H1 (cell line): ENCODE measurements around the gene LHX5. TPM values are rescaled to one million over a fixed set of nuclear protein-coding genes. Genes with fewer than 3 reads are reported as not detected.

Experiments used
- CTCF ChIA-PET: fragments of 300-600 bp; sonication (Branson Sonifier 250); formaldehyde crosslinking; loops from one replicate; lab custom pipeline; 2021; ENCODE audit not compliant: partially characterized antibody; lab: Charles Lee
- POLR2A ChIA-PET: fragments of 300-600 bp; sonication (Branson Sonifier 250); formaldehyde crosslinking; loops from one replicate; lab custom pipeline; 2021; ENCODE audit warnings: inconsistent platforms; ENCODE audit not compliant: partially characterized antibody; lab: Charles Lee
- DNase-seq, 2 experiments: peaks; one replicate each; pipeline versions ENCODE4 v3.0.0 to v3.0.0-alpha.2; 2010 to 2022; ENCODE audit warnings: low spot score in 2 of 2, low read depth in 1 of 2, mixed read lengths in 1 of 2
- FAIRE-seq: peaks from 2 replicates; lab custom pipeline; 2011; peaks lifted over from hg19 to GRCh38; lab: Jason Lieb, UNC
- H2AFZ ChIP-seq: 2 replicates; pipeline ENCODE4 v1.8.1; 2012; ENCODE audit warnings: low read length, inconsistent platforms
- H2AK5ac ChIP-seq: 2 replicates; pipeline ENCODE4 v1.6.1; 2013; ENCODE audit warnings: low read depth, low read length
- H2BK120ac ChIP-seq: replicated peaks from 2 replicates; pipeline ENCODE3; 2013; ENCODE audit warnings: low read depth, low read length, inconsistent platforms
- H2BK12ac ChIP-seq: 2 replicates; pipeline ENCODE4 v1.6.1; 2013; ENCODE audit warnings: low read depth, low read length
- H2BK15ac ChIP-seq: 2 replicates; pipeline ENCODE4 v1.6.1; 2013; ENCODE audit warnings: low read length
- H2BK20ac ChIP-seq: 2 replicates; pipeline ENCODE4 v1.6.1; 2013; ENCODE audit warnings: low read length
- H2BK5ac ChIP-seq: 2 replicates; pipeline ENCODE4 v1.6.1; 2013; ENCODE audit warnings: low read depth, low read length
- H3K14ac ChIP-seq: 2 replicates; pipeline ENCODE4 v1.6.1; 2013; ENCODE audit warnings: inconsistent platforms; ENCODE audit not compliant: insufficient read length
- H3K18ac ChIP-seq: 2 replicates; pipeline ENCODE4 v1.6.1; 2013; ENCODE audit warnings: low read length; ENCODE audit errors: extremely low read depth
- H3K23ac ChIP-seq: 2 replicates; pipeline ENCODE4 v1.6.1; 2013; ENCODE audit warnings: inconsistent platforms; ENCODE audit not compliant: insufficient read length
- H3K23me2 ChIP-seq: 2 replicates; pipeline ENCODE4 v1.6.1; 2013; ENCODE audit warnings: low read depth, low read length
- H3K27ac ChIP-seq: 2 replicates; pipeline ENCODE4 v1.6.1; 2011; ENCODE audit warnings: low read depth, low read length, inconsistent platforms
- H3K27me3 ChIP-seq, 4 experiments: replicated peaks in 1 of 4; 1 replicate in 1 of 4; 2 replicates in 3 of 4; pipeline versions ENCODE4 v1.6.1 to v1.8.1; 2011 to 2013; ENCODE audit warnings: low read length in 3 of 4, mild to moderate bottlenecking in 3 of 4, inconsistent platforms in 2 of 4, mixed read lengths in 2 of 4, moderate library complexity in 1 of 4; ENCODE audit not compliant: control insufficient read depth in 3 of 4, insufficient read depth in 3 of 4; ENCODE audit errors: extremely low read depth in 1 of 4
- H3K36me3 ChIP-seq, 4 experiments: 2 replicates each; pipeline versions ENCODE4 v1.6.1 to v1.8.1; 2011 to 2013; ENCODE audit warnings: mild to moderate bottlenecking in 4 of 4, low read length in 3 of 4, moderate library complexity in 2 of 4, control low read depth in 1 of 4, inconsistent platforms in 1 of 4; ENCODE audit not compliant: insufficient read depth in 4 of 4, control insufficient read depth in 2 of 4
- H3K4ac ChIP-seq: replicated peaks from 2 replicates; pipeline ENCODE3; 2013; ENCODE audit warnings: low read length, low read depth, mixed read lengths, inconsistent platforms; ENCODE audit not compliant: insufficient read length
- H3K4me1 ChIP-seq, 4 experiments: replicated peaks in 1 of 4; 1 replicate in 1 of 4; 2 replicates in 3 of 4; pipeline versions ENCODE4 v1.6.1 to v1.8.1; 2011 to 2013; ENCODE audit warnings: low read length in 3 of 4, inconsistent platforms in 2 of 4, mixed read lengths in 1 of 4; ENCODE audit not compliant: insufficient read depth in 4 of 4, control insufficient read depth in 3 of 4
- H3K4me2 ChIP-seq, 2 experiments: 2 replicates each; pipeline versions ENCODE4 v1.6.1 to v1.8.1; 2011 to 2013; ENCODE audit warnings: low read depth in 2 of 2, low read length in 2 of 2, control low read depth in 1 of 2, inconsistent platforms in 1 of 2, mild to moderate bottlenecking in 1 of 2; ENCODE audit not compliant: insufficient read depth in 1 of 2
- H3K4me3 ChIP-seq, 4 experiments: fragments of 200-600, 300-600 bp in 1 of 4; sonication (generic), shearing (Covaris generic), sonication (Bioruptor Twin) in 1 of 4; 2 replicates each; pipeline versions ENCODE4 v1.5.1 to v1.8.1; 2011 to 2016; ENCODE audit warnings: low read length in 4 of 4, low read depth in 3 of 4, control low read depth in 2 of 4, inconsistent platforms in 2 of 4, mild to moderate bottlenecking in 2 of 4, mixed read lengths in 1 of 4, moderate library complexity in 1 of 4; ENCODE audit not compliant: insufficient read depth in 2 of 4; ENCODE audit errors: extremely low read depth in 1 of 4
- H3K56ac ChIP-seq: replicated peaks from 2 replicates; pipeline ENCODE3; 2013; ENCODE audit warnings: low read depth, mild to moderate bottlenecking, mixed read lengths, low read length, inconsistent platforms; ENCODE audit not compliant: insufficient read length
- H3K79me1 ChIP-seq: 2 replicates; pipeline ENCODE4 v1.6.1; 2013; ENCODE audit warnings: low read depth, low read length, control low read depth
- H3K79me2 ChIP-seq, 2 experiments: 2 replicates each; pipeline versions ENCODE4 v1.6.1 to v1.8.1; 2012 to 2013; ENCODE audit warnings: low read length in 2 of 2, mild to moderate bottlenecking in 2 of 2, inconsistent platforms in 1 of 2; ENCODE audit not compliant: insufficient read depth in 2 of 2, control insufficient read depth in 1 of 2
- H3K9ac ChIP-seq, 4 experiments: replicated peaks in 1 of 4; 1 replicate in 1 of 4; 2 replicates in 3 of 4; pipeline versions ENCODE4 v1.6.1 to v1.8.1; 2011 to 2013; ENCODE audit warnings: low read depth in 3 of 4, low read length in 3 of 4, control low read depth in 2 of 4, mild to moderate bottlenecking in 2 of 4, moderate library complexity in 2 of 4, inconsistent platforms in 1 of 4; ENCODE audit errors: extremely low read depth in 1 of 4
- H3K9me3 ChIP-seq, 2 experiments: 2 replicates each; pipeline versions ENCODE4 v1.6.1 to v1.8.1; 2012 to 2013; ENCODE audit warnings: mild to moderate bottlenecking in 2 of 2, moderate library complexity in 2 of 2, control low read depth in 1 of 2, inconsistent platforms in 1 of 2, low read depth in 1 of 2, low read length in 1 of 2, mixed read lengths in 1 of 2; ENCODE audit not compliant: insufficient read depth in 2 of 2
- H4K20me1 ChIP-seq, 2 experiments: replicated peaks in 1 of 2; 2 replicates each; pipeline versions ENCODE3 to v1.8.1; 2011 to 2013; ENCODE audit warnings: inconsistent platforms in 2 of 2, low read length in 2 of 2, mild to moderate bottlenecking in 1 of 2; ENCODE audit not compliant: insufficient read depth in 2 of 2, control insufficient read depth in 1 of 2
- H4K5ac ChIP-seq: 2 replicates; pipeline ENCODE4 v1.6.1; 2013; ENCODE audit warnings: low read length, low read depth, mixed read lengths, inconsistent platforms; ENCODE audit not compliant: insufficient read length
- H4K8ac ChIP-seq: 2 replicates; pipeline ENCODE4 v1.8.0; 2013; ENCODE audit warnings: mild to moderate bottlenecking, moderate library complexity, low read length, inconsistent platforms; ENCODE audit not compliant: insufficient read depth; ENCODE audit errors: extremely low read depth
- H4K91ac ChIP-seq: replicated peaks from 2 replicates; pipeline ENCODE3; 2013; ENCODE audit warnings: low read length, mixed read lengths, inconsistent platforms; ENCODE audit not compliant: insufficient read length
- CBX8 ChIP-seq: fragments of 300-800, 300-1000 bp; sonication (generic); IDR thresholded peaks from 2 replicates; pipeline ENCODE4 v1.7.1; 2016; ENCODE audit warnings: low read depth, low read length, borderline replicate concordance
- POLR2A ChIP-seq, 2 experiments: IDR thresholded peaks; 1 replicate in 1 of 2; 2 replicates in 1 of 2; pipeline ENCODE4 v1.6.1; 2011; ENCODE audit warnings: low read depth in 2 of 2, low read length in 2 of 2, mild to moderate bottlenecking in 2 of 2; ENCODE audit errors: control extremely low read depth in 1 of 2
- WGBS, 2 experiments: shearing (Covaris generic) in 1 of 2; methylation state at CpG; one replicate each; pipeline versions ENCODE4 v1.1.6 to v1.1.7; 2013 to 2015; ENCODE audit warnings: low lambda C conversion rate in 2 of 2, mixed read lengths in 2 of 2, inconsistent platforms in 1 of 2, low coverage in 1 of 2, missing lambda C conversion rate in 1 of 2; ENCODE audit not compliant: insufficient replicate concordance in 2 of 2, insufficient coverage in 1 of 2, insufficient read length in 1 of 2; ENCODE audit errors: extremely low coverage in 1 of 2, missing lambda C conversion rate in 1 of 2; 5-methylcytosine and 5-hydroxymethylcytosine counted together
- polyA plus RNA-seq, 7 experiments: library from polyadenylated mRNA; depleted of rRNA in 3 of 7; stranded (reverse) in 5 of 7; unstranded in 2 of 7; fragments of >200 nt in 5 of 7; fragments of 200-250 nt in 2 of 7; gene quantifications; 1 replicate in 5 of 7; 2 replicates in 1 of 7; 4 replicates in 1 of 7; pipeline versions ENCODE4 v1.2.1 to v1.2.3, GENCODE V29; 2011 to 2013; ENCODE audit warnings: missing spikeins in 2 of 7, mixed read lengths in 2 of 7
- total RNA-seq: library from RNA; stranded (reverse); fragmentation: NEBNext Ultra II Directional; extraction: Animal tissue kit (Norgen Biotek cat#: 25700); gene quantifications from 2 replicates; pipeline ENCODE4 v1.2.1, GENCODE V29; 2021

The LHX5 gene
- total and polyA plus RNA-seq, 2 of the 8 experiments (the other 6 are each of a cell fraction or from before 2014, with no cell fraction given), result 0.47 to 1.1 TPM

DNA sequence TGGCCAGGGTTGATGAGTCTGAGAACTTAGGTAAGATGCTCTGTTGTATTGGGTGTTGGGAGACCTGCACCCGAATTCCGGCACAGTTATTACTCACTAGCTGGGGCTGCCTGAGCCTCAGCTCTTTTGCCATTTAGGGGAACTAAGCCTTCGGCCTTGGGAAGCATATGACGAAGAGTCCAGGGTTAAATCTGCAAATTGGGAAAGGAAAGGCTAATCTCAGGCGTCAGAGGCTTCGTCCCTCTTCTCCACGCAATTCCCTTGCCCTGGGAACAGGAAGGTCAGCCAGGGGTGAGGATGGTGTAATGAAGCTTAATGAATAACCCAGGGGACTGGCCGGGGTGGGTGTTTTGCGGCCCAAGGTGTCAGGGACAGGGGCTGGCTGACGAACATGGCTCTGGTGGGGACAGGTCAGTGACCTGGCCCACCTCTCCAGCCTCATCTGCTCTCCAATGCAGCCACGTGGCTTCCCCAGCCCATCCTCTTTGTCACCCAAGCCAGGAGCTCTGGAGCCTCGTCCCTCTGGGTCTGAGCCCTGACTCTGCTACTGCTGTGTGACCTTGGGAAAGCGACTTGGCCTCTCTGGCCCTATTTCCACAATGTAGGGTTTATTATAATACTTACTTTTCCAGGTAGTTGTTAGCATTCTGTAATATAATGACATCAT is 53.3 kb downstream of the LHX5 start:
- H3K79me2 ChIP-seq, result no peaks in the 10 kb centered on the region
- H3K23ac ChIP-seq, result no peak overlapping the region
- 0 out of 2 replicates have a peak overlapping the region, but pooled peaks have one; percentile 29 for H2BK15ac ChIP-seq
- no peak overlapping the region for H2AFZ ChIP-seq
- H3K4ac ChIP-seq, result no peak overlapping the region
- no peak overlapping the region for H3K18ac ChIP-seq
- no peaks in the 10 kb centered on the region for H3K9me3 ChIP-seq
- H2BK12ac ChIP-seq, result no peak overlapping the region
- H4K5ac ChIP-seq, result no peak overlapping the region
- no peaks in the 10 kb centered on the region for H3K79me1 ChIP-seq
- H2BK20ac ChIP-seq, result no peak overlapping the region
- no peaks in the 10 kb centered on the region for H4K20me1 ChIP-seq
- POLR2A ChIA-PET, result interaction anchor here (1.0 to 1.3 kb wide), 2 partner anchors 7 to 11 kb away, joined by 3 read pairs; no protein-coding TSS in a partner anchor
- no peaks in the 10 kb centered on the region for H3K36me3 ChIP-seq
- no peak overlapping the region for H3K27ac ChIP-seq
- H3K4me1 ChIP-seq, result peaks cover 0 to 7% (median 5%) of the 10 kb centered on the region in 4 experiments; a peak in 5 of 7 replicates
- no peaks in the 10 kb centered on the region; the same call in 1 of the 2 replicates for H3K23me2 ChIP-seq
- DNase-seq (no peak), FAIRE-seq (no peak)
- no peak overlapping the region for H3K9ac ChIP-seq
- H3K14ac ChIP-seq, result no peak overlapping the region
- CTCF ChIA-PET, result interaction anchor here (0.6 to 1.5 kb wide), 2 partner anchors 16 to 102 kb away, joined by 3 read pairs; no protein-coding TSS in a partner anchor
- 84% methylated on average over 13 of the region's 13 CpGs; no CpG with 5 or more reads in 1 of the 2 experiments for WGBS, 2 experiments
- H2BK120ac ChIP-seq, result no peak overlapping the region
- no peak overlapping the region for H3K4me2 ChIP-seq
- H2AK5ac ChIP-seq, result peak overlapping the region; percentile 86; the same call in 1 of the 2 replicates
- no peaks in the 10 kb centered on the region for H3K27me3 ChIP-seq
- no peak overlapping the region for H4K8ac ChIP-seq
- no peak overlapping the region for H4K91ac ChIP-seq
- TF ChIP-seq POLR2A (IDR thresholded peaks at IDR 0.05; ENCODE audit: control extremely low read depth in 1 of 2, low read depth in 2 of 2, low read length in 2 of 2), result no peak
- no peak for TF ChIP-seq CBX8
- no peak overlapping the region for H2BK5ac ChIP-seq
- H3K56ac ChIP-seq, result no peak overlapping the region
- no peak overlapping the region for H3K4me3 ChIP-seq
